Measurements from ENCODE around the gene WDR45B.
"Not testable (repeated sequence)": the region's sequence is repeated elsewhere in the genome, so short reads cannot be mapped to it uniquely, and the experiment has no call there.

Gene WDR45B

GRCh38 chr17:82586576-82587233 is 61.5 kb downstream of the WDR45B start:
- TF ChIP-seq CTCF (conservative IDR thresholded peaks at IDR 0.05; ENCODE audit: low read depth, low read length): no peak
- H3K27ac ChIP-seq: no peak overlapping the region
- no peak overlapping the region for H3K4me3 ChIP-seq (IDR thresholded peaks at IDR 0.05; ENCODE audit: insufficient read depth, low read depth, low read length)
- H3K36me3 ChIP-seq (ENCODE audit: insufficient read depth): peaks cover 12% of the 10 kb centered on the region; the same call in 1 of the 2 replicates
- no peak overlapping the region for H2AFZ ChIP-seq (ENCODE audit: low read depth)
- no peaks in the 10 kb centered on the region for H4K20me1 ChIP-seq (ENCODE audit: insufficient read depth)
- H3K9ac ChIP-seq: no peak overlapping the region
- no peaks in the 10 kb centered on the region for H3K4me1 ChIP-seq (ENCODE audit: low read depth, poor library complexity, severe bottlenecking)
- no peak overlapping the region for H3K4me2 ChIP-seq
- H3K79me2 ChIP-seq (ENCODE audit: insufficient read depth, low read depth): no peaks in the 10 kb centered on the region; the same call in 1 of the 2 replicates
- H3K27me3 ChIP-seq (ENCODE audit: insufficient read depth, low read depth): no peaks in the 10 kb centered on the region

- H3K9ac ChIP-seq; H4K20me1 ChIP-seq (ENCODE audit: insufficient read depth); H3K4me2 ChIP-seq; H3K27me3 ChIP-seq (ENCODE audit: insufficient read depth, low read depth); H2AFZ ChIP-seq (ENCODE audit: low read depth); H3K27ac ChIP-seq; H3K79me2 ChIP-seq (ENCODE audit: insufficient read depth, low read depth); H3K4me1 ChIP-seq (ENCODE audit: low read depth, poor library complexity, severe bottlenecking); H3K4me3 ChIP-seq (IDR thresholded peaks at IDR 0.05; ENCODE audit: insufficient read depth, low read depth, low read length): not testable (repeated sequence)
- peaks cover 12% of the 10 kb centered on the region; the same call in 1 of the 2 replicates for H3K36me3 ChIP-seq (ENCODE audit: insufficient read depth)
Measured at GRCh38 chr17:82585935-82586575, 62.2 kb downstream of the WDR45B start.

- Histone ChIP-seq H3K27ac (no peak overlapping the region), H3K4me3 (IDR thresholded peaks at IDR 0.05; ENCODE audit: insufficient read depth, low read depth, low read length) (no peak overlapping the region), H3K9ac (no peak overlapping the region), H4K20me1 (ENCODE audit: insufficient read depth) (no peaks in the 10 kb centered on the region), H3K4me1 (ENCODE audit: low read depth, poor library complexity, severe bottlenecking) (no peaks in the 10 kb centered on the region), H3K36me3 (ENCODE audit: insufficient read depth) (peaks cover 12% of the 10 kb centered on the region; the same call in 1 of the 2 replicates), H3K79me2 (ENCODE audit: insufficient read depth, low read depth) (no peaks in the 10 kb centered on the region; the same call in 1 of the 2 replicates), H3K4me2 (no peak overlapping the region), H3K27me3 (ENCODE audit: insufficient read depth, low read depth) (no peaks in the 10 kb centered on the region), H2AFZ (ENCODE audit: low read depth) (no peak overlapping the region)
- no peak for TF ChIP-seq CTCF (conservative IDR thresholded peaks at IDR 0.05; ENCODE audit: low read depth, low read length)
Measured at GRCh38 chr17:82583720-82584234, 64.5 kb downstream of the WDR45B start.

GRCh38 chr17:82582709-82583108 is 65.5 kb downstream of the WDR45B start:
- Histone ChIP-seq H3K79me2 (ENCODE audit: insufficient read depth, low read depth) (no peaks in the 10 kb centered on the region; the same call in 1 of the 2 replicates), H3K36me3 (ENCODE audit: insufficient read depth) (peaks cover 12% of the 10 kb centered on the region; the same call in 1 of the 2 replicates), H4K20me1 (ENCODE audit: insufficient read depth) (no peaks in the 10 kb centered on the region), H3K27me3 (ENCODE audit: insufficient read depth, low read depth) (no peaks in the 10 kb centered on the region), H2AFZ (ENCODE audit: low read depth) (no peak overlapping the region), H3K4me1 (ENCODE audit: low read depth, poor library complexity, severe bottlenecking) (no peaks in the 10 kb centered on the region), H3K4me2 (no peak overlapping the region), H3K4me3 (IDR thresholded peaks at IDR 0.05; ENCODE audit: insufficient read depth, low read depth, low read length) (no peak overlapping the region), H3K9ac (no peak overlapping the region), H3K27ac (no peak overlapping the region)
- no peak for TF ChIP-seq CTCF (conservative IDR thresholded peaks at IDR 0.05; ENCODE audit: low read depth, low read length)
